VCaP (cell line): ENCODE data around the gene PDZD2.

Source experiments
- H3K27ac ChIP-seq: fragments of 450-650 bp; 2 replicates; pipeline ENCODE4 v1.5.1; 2017
- CTCF ChIP-seq: fragments of 450-650 bp; conservative IDR thresholded peaks from 2 replicates; pipeline ENCODE4 v1.5.1; 2017; ENCODE audit warnings: mild to moderate bottlenecking, moderate library complexity

The PDZD2 gene

GRCh38 chr5:32136342-32136741 lies 497.4 kb downstream of the PDZD2 start:
- no peak for TF ChIP-seq CTCF
- H3K27ac ChIP-seq, result no peak overlapping the region

- no peak for TF ChIP-seq CTCF
- no peak overlapping the region for H3K27ac ChIP-seq
Measured at GRCh38 chr5:32138839-32139493, 500.0 kb downstream of the PDZD2 start.

DNA sequence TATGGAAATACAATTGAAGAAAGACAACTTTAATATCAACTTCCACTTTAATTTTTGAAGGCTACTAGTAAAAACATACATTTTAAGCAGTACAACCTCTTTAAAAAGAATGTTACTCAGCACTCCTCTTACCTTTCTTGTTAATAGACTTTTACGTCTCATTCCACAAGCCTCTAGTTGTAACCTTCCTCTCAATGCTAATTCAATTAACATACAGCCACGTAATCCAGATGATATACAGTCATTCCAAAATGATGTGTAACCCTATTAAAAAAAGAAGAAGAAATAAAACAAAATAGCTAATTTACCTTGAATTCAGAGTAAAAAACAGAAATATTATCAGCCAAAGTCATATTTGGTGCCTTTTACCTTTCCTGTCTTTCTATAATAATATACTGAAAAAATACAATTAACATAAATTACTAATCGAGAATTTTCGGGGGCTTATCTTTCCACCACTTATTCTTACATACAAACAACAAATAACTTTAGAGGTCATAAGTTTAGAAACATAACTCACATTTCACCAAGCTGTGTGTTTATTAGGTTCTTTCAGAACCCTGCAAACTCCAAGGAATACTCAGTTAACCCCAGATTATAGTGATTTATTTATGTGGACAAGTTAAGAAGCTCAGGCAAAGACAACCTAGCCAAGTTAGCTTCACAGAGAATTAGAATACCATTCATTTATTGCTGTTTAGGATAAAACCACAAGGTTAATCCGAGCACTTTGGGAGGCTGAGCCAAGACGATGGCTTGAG lies 504.9 kb downstream of the PDZD2 start:
- H3K27ac ChIP-seq, result peak overlapping the region; percentile 79
- no peak for TF ChIP-seq CTCF

DNA sequence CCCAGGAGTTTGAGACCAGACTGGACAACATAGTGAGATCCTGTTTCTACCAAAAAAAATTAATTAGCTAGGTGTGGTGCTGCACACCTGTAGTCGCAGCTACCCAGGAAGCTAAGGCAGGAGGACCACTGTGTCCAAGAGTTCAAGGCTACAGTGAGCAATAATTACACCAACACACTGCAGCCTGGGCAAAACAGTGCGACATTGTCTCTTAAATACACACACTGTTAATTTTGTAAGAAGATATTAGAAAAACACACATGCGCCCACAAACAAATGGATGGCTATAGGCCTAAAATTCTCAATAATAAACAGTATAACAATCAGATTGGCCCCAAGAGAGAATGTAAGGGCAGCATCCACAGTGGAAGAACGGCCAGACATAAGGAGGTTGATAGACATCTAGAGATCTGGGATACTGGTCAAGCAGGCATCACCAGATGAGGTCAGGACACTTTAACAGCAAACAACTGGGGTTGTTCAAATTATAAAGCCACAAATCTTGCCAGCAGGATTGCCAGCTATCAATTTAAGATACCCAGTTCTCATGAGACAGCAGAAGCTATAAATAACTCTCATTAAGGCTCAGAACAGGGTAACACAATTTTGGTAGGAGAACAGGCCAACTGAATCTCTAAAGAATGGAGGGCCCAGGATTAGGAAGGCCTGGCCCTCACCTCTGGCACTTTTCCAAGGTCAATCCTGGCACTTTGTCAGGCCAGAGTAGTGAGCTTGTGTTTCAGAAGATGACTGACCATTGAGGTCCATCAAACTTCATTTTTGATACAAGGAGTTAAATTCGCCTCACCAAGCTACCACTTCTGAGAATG lies 505.7 kb downstream of the PDZD2 start:
- no peak for TF ChIP-seq CTCF
- peak overlapping the region; percentile 79 for H3K27ac ChIP-seq

DNA sequence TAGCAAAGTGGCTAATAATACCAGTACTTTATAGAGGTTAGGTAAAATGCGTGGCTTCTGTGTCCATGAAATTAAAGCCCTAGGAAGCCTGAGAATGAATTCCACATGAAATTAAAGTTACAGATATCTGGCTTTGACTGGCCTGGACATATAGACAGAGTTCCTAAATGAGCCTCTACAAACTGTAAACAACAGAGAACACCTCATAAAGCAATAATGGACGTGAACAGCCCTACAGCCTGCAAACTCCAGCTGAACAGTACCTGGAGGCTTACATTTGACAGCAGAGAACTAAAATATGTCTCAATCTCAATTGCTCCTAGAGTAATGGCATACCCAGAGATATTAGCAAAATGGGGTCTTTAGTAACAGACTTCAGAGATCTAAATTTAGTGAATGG lies 506.4 kb downstream of the PDZD2 start:
- H3K27ac ChIP-seq, result peak overlapping the region; percentile 79
- TF ChIP-seq CTCF, result no peak

GRCh38 chr5:32147236-32147635 lies 508.3 kb downstream of the PDZD2 start:
- H3K27ac ChIP-seq, result peak overlapping the region; percentile 79
- TF ChIP-seq CTCF, result no peak

GRCh38 chr5:32147959-32148358 lies 509.0 kb downstream of the PDZD2 start:
- no peak for TF ChIP-seq CTCF
- peak overlapping the region; percentile 79; the same call in 1 of the 2 replicates for H3K27ac ChIP-seq
